ENCODE measurements around the gene TMEM150A.
"Not testable (repeated sequence)": the region's sequence is repeated elsewhere in the genome, so short reads cannot be mapped to it uniquely, and the experiment has no call there.

TMEM150A gene

DNA sequence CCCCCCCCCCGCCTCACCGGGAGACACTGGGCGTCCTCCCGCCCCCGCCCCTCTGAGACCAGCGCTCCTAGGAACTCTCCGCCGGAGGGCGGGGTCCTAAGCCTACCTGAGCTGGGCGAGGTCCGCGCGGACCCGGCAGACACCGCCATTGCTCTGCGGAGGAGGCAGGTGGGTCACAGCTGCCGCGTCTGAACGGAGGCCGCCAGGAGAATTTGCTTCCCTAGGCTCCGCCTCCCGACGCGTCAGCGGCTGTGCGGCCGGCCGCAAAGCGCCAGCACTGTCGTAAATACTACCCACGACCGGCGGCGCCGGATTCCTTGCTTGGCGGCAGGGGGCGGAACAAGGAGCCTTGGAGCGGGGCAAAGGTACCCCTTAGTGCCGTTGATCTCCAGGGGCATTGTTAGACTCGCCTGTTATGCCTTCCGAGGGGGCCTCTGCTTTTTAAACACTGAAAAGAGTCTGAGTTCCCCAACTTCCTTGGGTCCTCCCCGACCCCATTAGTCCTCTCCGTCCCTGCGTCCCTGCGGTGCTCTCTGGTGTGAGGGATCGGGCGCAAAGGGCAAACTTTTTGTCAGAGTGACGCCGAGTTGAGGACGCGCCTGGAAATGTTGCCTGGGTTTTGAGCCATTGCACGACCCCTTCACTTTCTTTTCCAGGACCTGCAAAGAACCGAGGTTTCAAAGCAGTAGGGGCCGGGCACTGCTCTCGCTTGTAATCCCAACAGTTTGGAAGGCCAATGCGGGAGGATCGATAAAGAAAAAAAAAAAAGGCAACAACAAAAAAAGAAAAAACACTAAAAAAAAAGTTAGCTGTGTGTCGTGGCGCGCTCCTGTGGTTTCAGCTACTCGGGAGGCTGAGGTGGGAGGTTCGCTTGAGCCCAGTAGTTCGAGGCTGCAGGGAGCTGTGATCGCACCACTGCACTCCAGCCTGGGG is 41.0 kb downstream of the TMEM150A start, which contains the start of gene GGCX:
GGCX (minus strand) TSS at position 214 of the 933 bp plus-strand sequence; CDS start at position 149, 65 bp downstream.
- DNase-seq: peak; percentile 90

GRCh38 chr2:85560812-85561279 is 41.7 kb downstream of the TMEM150A start:
- DNase-seq: no peak

GRCh38 chr2:85560403-85560726 is 42.1 kb downstream of the TMEM150A start:
- DNase-seq: not testable (repeated sequence)

DNA sequence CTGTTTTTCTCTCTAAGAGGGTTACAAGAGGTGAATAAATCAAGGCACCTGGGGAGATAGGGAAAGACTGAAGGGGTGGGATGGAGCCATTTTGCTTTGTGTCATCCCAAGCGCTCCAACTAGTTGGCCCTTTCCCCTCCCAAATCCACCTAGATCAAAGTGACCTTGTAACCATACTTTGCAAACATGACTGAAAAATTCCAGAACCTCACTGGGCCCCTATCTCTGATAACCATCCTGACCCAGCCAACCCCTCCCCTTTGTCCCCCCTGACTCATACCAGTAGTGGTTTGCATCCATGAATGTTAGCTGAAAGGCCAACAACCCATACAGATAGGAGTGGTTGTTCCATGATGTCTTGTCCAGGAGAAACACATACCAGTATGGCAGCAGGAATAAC is 44.3 kb downstream of the TMEM150A start:
- no peak for DNase-seq

DNA sequence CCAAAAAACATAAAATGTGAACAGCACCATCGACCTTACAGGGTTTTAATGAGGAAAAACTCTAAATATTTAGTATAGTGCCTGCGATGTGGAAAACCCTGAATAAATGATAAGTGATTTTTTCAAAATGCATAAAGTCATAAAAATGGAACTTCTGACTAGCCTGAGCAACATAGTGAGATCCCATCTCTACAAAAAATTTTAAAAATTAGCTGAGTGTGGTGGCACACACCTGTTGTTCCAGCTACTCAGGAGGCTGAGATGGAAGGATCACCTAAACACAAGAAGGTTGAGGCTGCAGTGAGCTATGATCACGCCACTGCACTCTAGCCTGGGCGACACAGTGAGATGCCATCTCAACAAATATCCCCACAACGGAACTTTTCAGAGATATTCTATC is 45.4 kb downstream of the TMEM150A start:
- no peak for DNase-seq

DNA sequence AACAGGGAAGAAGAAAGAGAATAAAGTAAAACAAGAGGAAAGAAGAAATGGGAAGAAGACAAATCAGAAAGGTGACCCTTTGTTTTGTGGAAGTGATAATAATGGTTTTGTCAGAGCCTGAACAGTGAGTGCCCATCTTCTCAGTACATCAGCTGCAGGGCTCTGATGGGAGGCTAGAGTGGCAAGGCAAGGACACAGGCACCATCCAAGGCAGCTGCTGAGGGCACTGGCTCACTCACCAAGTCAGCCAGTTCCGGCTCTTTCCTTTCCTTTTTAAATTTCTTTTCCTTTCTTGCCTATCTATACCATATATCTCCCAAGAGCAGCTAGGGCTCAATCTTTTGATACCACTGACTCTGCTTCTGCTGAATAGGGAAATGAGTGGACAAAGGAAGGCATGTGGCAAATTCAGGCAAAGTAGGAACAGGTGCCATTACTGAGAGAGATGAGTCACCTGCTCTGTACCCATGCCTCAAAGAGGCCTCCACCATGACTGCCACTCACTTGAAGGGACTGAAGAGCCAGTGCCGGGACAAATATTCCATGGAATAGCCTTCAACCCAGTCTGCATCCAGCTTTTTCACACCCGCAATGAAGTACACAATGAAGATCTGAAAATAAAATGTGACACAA is 47.4 kb downstream of the TMEM150A start:
- no peak for DNase-seq

- DNase-seq: no peak
Measured at GRCh38 chr2:85553184-85553583, 49.3 kb downstream of the TMEM150A start.

DNA sequence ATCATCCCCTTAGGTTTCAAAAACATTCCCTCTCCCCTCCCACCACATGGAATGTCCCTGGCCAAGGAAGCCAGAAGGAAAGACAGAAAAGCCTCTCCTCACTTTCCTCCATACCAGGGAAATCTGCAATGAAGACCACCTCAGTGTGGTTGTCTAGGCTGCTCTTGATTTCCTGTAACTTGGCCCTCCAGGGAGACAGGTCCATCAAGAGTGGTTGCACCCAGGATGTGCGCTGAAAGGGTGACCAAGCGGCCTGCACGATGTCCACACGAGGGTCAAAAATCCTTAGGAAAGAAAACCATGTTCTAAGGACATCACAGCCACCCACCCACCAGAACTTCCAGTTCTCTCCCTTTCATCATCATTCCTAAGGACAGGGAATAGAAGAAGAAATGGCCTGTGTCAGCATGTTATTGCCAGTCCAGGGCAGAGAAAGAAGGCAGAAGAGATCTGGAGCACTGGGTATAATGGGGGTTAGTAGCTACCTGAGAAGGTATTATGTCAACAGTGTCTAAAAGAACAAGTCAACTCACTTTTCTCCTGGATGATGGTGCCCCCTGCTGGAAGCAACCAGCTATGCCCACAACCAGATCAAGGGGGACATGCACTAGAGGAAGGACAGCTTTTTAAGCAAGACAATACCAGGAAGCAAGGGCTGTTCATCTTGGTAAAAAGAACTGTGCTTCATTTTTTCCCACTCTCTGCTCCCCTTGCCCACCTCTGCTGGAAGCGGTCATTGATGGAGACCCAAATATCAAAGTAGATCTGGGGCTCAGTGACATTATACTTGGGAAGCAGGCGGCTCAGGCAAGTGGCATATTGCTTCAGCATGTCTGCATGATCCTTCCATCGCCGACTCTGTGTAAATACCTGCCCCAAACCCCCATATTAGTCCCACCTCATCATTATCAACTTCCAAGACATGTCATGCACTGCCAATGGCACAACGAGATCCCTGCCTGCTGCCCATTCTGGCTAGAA is 50.5 kb downstream of the TMEM150A start:
- DNase-seq: peak; percentile 77

DNA sequence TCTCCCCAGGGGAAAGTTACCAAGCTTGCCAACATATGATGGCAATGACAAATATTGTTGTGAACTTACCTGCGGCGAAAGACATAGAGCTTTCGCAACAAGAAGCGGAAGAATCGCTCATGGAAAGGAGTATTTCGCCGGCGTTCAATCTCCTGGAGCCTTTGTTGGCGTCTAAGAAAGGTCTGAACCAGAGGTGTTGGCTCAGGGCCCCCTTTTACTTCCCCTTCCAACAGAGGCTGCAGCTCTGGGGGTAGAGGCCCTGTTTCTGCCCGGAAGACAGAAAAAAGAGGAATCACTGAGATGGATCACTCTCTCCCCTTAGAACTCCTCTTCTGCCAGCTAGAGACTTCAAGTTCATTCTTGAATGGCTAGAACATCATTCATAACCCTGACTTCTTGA is 52.0 kb downstream of the TMEM150A start:
- DNase-seq: no peak

DNA sequence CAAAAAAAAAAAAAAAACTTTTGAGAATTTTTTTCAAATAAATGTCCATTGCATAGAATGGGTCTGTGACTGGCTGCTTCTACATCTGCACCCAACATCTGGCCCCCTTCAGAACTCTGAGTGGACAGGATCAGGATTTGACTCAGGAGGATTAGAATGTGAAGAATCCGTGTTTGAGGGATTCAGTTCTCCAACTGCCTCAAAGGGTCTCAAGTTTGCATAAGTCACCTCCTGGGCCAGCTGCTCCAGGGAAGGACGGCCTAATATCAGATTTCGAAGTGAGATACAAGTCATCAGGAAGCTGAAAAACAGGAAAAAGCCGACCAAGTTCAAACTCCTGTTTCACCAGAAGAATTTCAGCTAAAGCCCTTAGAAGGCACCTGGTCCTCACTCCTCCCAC is 52.7 kb downstream of the TMEM150A start:
- DNase-seq: no peak

GRCh38 chr2:85549095-85549494 is 53.4 kb downstream of the TMEM150A start:
- no peak for DNase-seq

DNA sequence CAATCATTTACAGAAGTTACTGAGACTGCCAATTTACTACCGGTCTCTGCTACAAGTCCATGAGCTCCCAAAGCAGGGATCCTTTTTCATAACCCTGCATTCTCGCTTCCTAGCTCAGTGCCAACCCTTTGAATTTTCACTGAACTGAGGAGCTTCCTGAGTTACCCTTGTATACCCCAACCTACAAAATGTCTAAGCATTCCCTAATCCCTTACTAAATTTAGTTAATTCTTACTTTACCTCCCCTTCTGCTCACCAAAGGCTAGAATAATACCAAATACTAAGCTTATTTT is 53.9 kb downstream of the TMEM150A start:
- no peak for DNase-seq

Measured in DMS153 (cell line).